Measurements from ENCODE around the gene SFXN5.

GRCh38 chr2:73063472-73063871 lies 8.0 kb downstream of the SFXN5 start:
- TF ChIP-seq CTCF (IDR thresholded peaks at IDR 0.05): no peak
- no peak for TF ChIP-seq POLR2A (IDR thresholded peaks at IDR 0.05)

Measured in right lobe of liver (tissue), 4 donors.